ENCODE results near the gene CROCC2. TPM values are rescaled to one million over a fixed set of nuclear protein-coding genes. Genes with fewer than 3 reads are reported as not detected.

Gene CROCC2
- total RNA-seq, 1 donor from 2014 or later: not detected

DNA sequence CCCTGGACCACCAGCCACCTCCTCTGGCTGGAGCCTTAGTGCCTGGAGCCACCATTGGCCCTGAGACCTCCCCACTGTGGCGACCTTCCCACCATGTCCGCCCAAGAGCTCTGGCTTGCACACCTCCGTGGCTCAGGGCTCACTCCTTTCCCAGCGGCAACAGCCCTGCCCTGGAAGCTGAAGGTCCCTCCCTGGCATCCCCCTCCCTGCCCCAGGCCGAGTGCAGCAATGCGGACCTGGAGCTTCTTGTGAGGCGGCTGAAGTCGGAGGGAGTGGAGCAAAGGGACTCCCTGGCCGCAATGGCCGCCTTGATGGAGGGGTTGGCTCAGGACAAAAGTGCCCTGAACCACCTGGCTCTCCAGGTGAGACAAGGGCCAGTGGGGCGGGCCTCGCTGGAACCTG is 28.6 kb downstream of the CROCC2 start:
- Mint-ChIP-seq H3K4me3 (no peak overlapping the region), H3K4me1 (no peaks in the 10 kb centered on the region), H3K27ac (ENCODE audit: unreplicated experiment) (no peak overlapping the region), H3K9me3 (peaks cover 4% of the 10 kb centered on the region), H3K36me3 (ENCODE audit: low read depth) (no peaks in the 10 kb centered on the region), H3K27me3 (ENCODE audit: low read depth) (peaks cover 21% of the 10 kb centered on the region)
- TF ChIP-seq, protein P1, sequence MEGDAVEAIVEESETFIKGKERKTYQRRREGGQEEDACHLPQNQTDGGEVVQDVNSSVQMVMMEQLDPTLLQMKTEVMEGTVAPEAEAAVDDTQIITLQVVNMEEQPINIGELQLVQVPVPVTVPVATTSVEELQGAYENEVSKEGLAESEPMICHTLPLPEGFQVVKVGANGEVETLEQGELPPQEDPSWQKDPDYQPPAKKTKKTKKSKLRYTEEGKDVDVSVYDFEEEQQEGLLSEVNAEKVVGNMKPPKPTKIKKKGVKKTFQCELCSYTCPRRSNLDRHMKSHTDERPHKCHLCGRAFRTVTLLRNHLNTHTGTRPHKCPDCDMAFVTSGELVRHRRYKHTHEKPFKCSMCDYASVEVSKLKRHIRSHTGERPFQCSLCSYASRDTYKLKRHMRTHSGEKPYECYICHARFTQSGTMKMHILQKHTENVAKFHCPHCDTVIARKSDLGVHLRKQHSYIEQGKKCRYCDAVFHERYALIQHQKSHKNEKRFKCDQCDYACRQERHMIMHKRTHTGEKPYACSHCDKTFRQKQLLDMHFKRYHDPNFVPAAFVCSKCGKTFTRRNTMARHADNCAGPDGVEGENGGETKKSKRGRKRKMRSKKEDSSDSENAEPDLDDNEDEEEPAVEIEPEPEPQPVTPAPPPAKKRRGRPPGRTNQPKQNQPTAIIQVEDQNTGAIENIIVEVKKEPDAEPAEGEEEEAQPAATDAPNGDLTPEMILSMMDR (conservative IDR thresholded peaks at IDR 0.05): no peak
- DNase-seq (ENCODE audit: low read depth, low spot score): no peak

- H3K9me3 Mint-ChIP-seq: peaks cover 4% of the 10 kb centered on the region
- no peak for DNase-seq (ENCODE audit: low read depth, low spot score)
- H3K27me3 Mint-ChIP-seq (ENCODE audit: low read depth): peaks cover 27% of the 10 kb centered on the region
- no peaks in the 10 kb centered on the region for H3K36me3 Mint-ChIP-seq (ENCODE audit: low read depth)
- TF ChIP-seq, protein P1 (conservative IDR thresholded peaks at IDR 0.05): no peak
- no peak overlapping the region for H3K4me3 Mint-ChIP-seq
- no peak overlapping the region for H3K27ac Mint-ChIP-seq (ENCODE audit: unreplicated experiment)
- no peaks in the 10 kb centered on the region for H3K4me1 Mint-ChIP-seq
Measured at GRCh38 chr2:240935103-240935876, 29.2 kb downstream of the CROCC2 start.

DNA sequence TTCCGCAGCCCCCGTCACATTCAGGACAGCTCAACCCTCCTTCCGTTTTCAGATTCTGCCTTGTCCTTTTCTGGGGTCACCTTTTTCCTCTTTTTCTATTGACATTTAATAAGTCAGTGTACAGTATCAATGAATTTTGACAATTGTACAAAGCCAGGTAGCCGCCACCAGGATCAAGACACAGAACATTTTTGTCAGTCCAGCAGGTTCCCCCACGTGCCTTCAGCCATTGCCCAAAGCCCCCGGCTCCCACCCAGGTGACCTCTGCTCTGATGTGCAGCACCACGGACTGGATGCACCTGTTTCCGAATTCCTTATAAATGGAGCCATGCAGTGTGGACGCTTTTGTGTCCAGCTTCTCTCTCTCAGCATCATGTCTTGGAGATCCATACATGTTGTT is 30.0 kb downstream of the CROCC2 start:
- Mint-ChIP-seq H3K27ac (ENCODE audit: unreplicated experiment) (no peak overlapping the region), H3K9me3 (peaks cover 4% of the 10 kb centered on the region), H3K36me3 (ENCODE audit: low read depth) (no peaks in the 10 kb centered on the region), H3K4me3 (no peak overlapping the region), H3K27me3 (ENCODE audit: low read depth) (peaks cover 35% of the 10 kb centered on the region), H3K4me1 (no peaks in the 10 kb centered on the region)
- TF ChIP-seq, protein P1 (conservative IDR thresholded peaks at IDR 0.05): no peak
- DNase-seq (ENCODE audit: low read depth, low spot score): no peak

- TF ChIP-seq, protein P1 (conservative IDR thresholded peaks at IDR 0.05): no peak
- H3K27ac Mint-ChIP-seq (ENCODE audit: unreplicated experiment): no peak overlapping the region
- H3K27me3 Mint-ChIP-seq (ENCODE audit: low read depth): peaks cover 14% of the 10 kb centered on the region
- no peaks in the 10 kb centered on the region for H3K9me3 Mint-ChIP-seq
- DNase-seq (ENCODE audit: low read depth, low spot score): no peak
- H3K4me3 Mint-ChIP-seq: no peak overlapping the region
- peaks cover 6% of the 10 kb centered on the region for H3K4me1 Mint-ChIP-seq
- H3K36me3 Mint-ChIP-seq (ENCODE audit: low read depth): no peaks in the 10 kb centered on the region
Measured at GRCh38 chr2:240946046-240946445, 39.9 kb downstream of the CROCC2 start.

DNA sequence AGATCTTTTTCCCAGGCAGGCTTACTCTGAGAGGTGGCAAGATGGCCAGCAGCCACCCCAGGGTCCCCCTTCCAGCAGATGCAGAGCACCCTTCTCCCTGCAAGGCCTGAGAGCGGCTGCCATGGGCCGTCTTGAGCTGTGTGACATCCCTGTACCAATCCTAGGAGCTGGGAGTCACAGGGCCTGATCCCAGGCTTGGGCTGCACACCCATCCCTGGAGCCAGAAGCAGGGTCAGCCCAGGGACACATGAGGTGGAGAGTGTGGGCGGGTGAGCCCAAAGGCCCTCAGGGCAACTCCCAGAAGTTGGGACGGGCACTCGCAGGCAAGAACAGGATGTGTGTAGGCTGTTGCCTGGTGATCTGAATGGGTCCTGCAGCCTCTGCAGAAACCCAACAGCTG is 40.5 kb downstream of the CROCC2 start:
- TF ChIP-seq, protein P1 (conservative IDR thresholded peaks at IDR 0.05): no peak
- Mint-ChIP-seq H3K27ac (ENCODE audit: unreplicated experiment) (peak overlapping the region; percentile 35), H3K36me3 (ENCODE audit: low read depth) (no peaks in the 10 kb centered on the region), H3K9me3 (no peaks in the 10 kb centered on the region), H3K4me1 (peaks cover 6% of the 10 kb centered on the region), H3K4me3 (no peak overlapping the region), H3K27me3 (ENCODE audit: low read depth) (peaks cover 9% of the 10 kb centered on the region)
- no peak for DNase-seq (ENCODE audit: low read depth, low spot score)

All from neural crest cell (in vitro differentiated cells).